Nephron progenitor cell (in vitro differentiated cells): Measurements from ENCODE around the gene ST14.
A peak's percentile ranks its signal among the peaks of the same experiment; 100 is the strongest.

Experiments
- DNase-seq: peaks from one replicate; pipeline ENCODE4 v3.0.0; 2021
- H3K27ac Mint-ChIP-seq: 2 replicates; pipeline ENCODE4 v1.8.0; 2021; ENCODE audit warnings: mild to moderate bottlenecking, moderate library complexity, mixed read lengths
- H3K27me3 Mint-ChIP-seq: 2 replicates; pipeline ENCODE4 v1.8.0; 2021; ENCODE audit warnings: mild to moderate bottlenecking, low read depth, mixed read lengths; ENCODE audit not compliant: poor library complexity
- H3K36me3 Mint-ChIP-seq: 2 replicates; pipeline ENCODE4 v1.8.0; 2021; ENCODE audit warnings: low read depth, mixed read lengths
- H3K4me1 Mint-ChIP-seq: 2 replicates; pipeline ENCODE4 v1.8.0; 2021; ENCODE audit warnings: mixed read lengths
- H3K4me3 Mint-ChIP-seq: 2 replicates; pipeline ENCODE4 v1.8.0; 2021; ENCODE audit warnings: mild to moderate bottlenecking, moderate library complexity, mixed read lengths
- H3K9me3 Mint-ChIP-seq: 2 replicates; pipeline ENCODE4 v1.8.0; 2021; ENCODE audit warnings: mild to moderate bottlenecking, moderate library complexity, mixed read lengths
- CTCF ChIP-seq: fragments of 200-600 bp; sonication (generic); IDR thresholded peaks from 2 replicates; pipeline ENCODE4 v1.5.0; 2021; ENCODE audit warnings: antibody characterized with exemption

Gene ST14

GRCh38 chr11:130180896-130181294 is 21.3 kb downstream of the ST14 start:
- Mint-ChIP-seq H3K9me3 (peaks cover 2% of the 10 kb centered on the region), H3K36me3 (no peaks in the 10 kb centered on the region), H3K27ac (no peak overlapping the region), H3K4me1 (peaks cover 62% of the 10 kb centered on the region), H3K27me3 (no peaks in the 10 kb centered on the region), H3K4me3 (peak overlapping the region; percentile 18)
- TF ChIP-seq CTCF: no peak
- DNase-seq: no peak

GRCh38 chr11:130181295-130182272 is 22.0 kb downstream of the ST14 start:
- Mint-ChIP-seq H3K4me3 (peak overlapping the region; percentile 18), H3K36me3 (no peaks in the 10 kb centered on the region)

GRCh38 chr11:130183878-130184610 is 24.5 kb downstream of the ST14 start:
- no peak for DNase-seq
- no peak for TF ChIP-seq CTCF

More at GRCh38 chr11:130181295-130182272, 22.0 kb downstream of the ST14 start:
- Mint-ChIP-seq H3K27me3 (no peaks in the 10 kb centered on the region), H3K4me1 (peaks cover 62% of the 10 kb centered on the region), H3K9me3 (no peaks in the 10 kb centered on the region), H3K27ac (peak overlapping the region; percentile 57)
- no peak for TF ChIP-seq CTCF
- peak; percentile 21 for DNase-seq

GRCh38 chr11:130187096-130187495 is 27.5 kb downstream of the ST14 start:
- Mint-ChIP-seq H3K9me3 (no peaks in the 10 kb centered on the region), H3K36me3 (no peaks in the 10 kb centered on the region), H3K27ac (no peak overlapping the region), H3K4me3 (no peak overlapping the region), H3K27me3 (peaks cover 3% of the 10 kb centered on the region), H3K4me1 (peaks cover 18% of the 10 kb centered on the region)
- no peak for TF ChIP-seq CTCF
- DNase-seq: no peak

More at GRCh38 chr11:130183878-130184610, 24.5 kb downstream of the ST14 start:
- no peaks in the 10 kb centered on the region for H3K9me3 Mint-ChIP-seq
- H3K27ac Mint-ChIP-seq: no peak overlapping the region
- no peak overlapping the region for H3K4me3 Mint-ChIP-seq
- no peaks in the 10 kb centered on the region for H3K36me3 Mint-ChIP-seq
- H3K27me3 Mint-ChIP-seq: peaks cover 3% of the 10 kb centered on the region
- peaks cover 48% of the 10 kb centered on the region for H3K4me1 Mint-ChIP-seq

GRCh38 chr11:130188047-130188446 is 28.5 kb downstream of the ST14 start:
- peaks cover 15% of the 10 kb centered on the region for H3K4me1 Mint-ChIP-seq
- TF ChIP-seq CTCF: no peak
- no peaks in the 10 kb centered on the region for H3K9me3 Mint-ChIP-seq
- no peaks in the 10 kb centered on the region for H3K36me3 Mint-ChIP-seq
- DNase-seq: no peak
- H3K27me3 Mint-ChIP-seq: peaks cover 8% of the 10 kb centered on the region
- no peak overlapping the region for H3K4me3 Mint-ChIP-seq
- H3K27ac Mint-ChIP-seq: no peak overlapping the region
